ENCODE measurements around the gene KAT2A.

DNA sequence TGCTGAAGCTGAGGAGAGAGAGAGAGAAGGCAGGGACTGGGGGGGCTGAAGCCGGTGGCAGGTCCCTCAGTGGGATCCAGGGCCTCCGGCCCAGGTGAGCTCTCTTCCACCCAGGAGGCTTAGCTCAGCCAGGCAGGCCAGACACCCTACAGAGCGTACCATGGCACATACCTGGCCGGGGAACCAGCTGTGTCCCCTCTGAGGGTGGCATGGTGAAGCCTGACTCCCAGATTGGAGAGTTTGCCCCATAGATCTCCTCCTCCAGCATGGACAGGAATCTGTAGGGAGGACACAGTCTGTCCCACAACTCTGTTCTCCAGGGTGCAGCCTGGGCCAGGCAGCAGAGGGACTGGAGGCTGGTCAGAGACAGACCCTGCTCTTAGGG, 3.0 kb downstream of the KAT2A start:
- no peak for TF ChIP-seq YY1 (IDR thresholded peaks at IDR 0.05; ENCODE audit: insufficient read depth, insufficient read length)
- TF ChIP-seq SUZ12 (IDR thresholded peaks at IDR 0.05; ENCODE audit: extremely low read depth, insufficient read depth, insufficient read length), result no peak
- no peak for TF ChIP-seq ZNF274 (IDR thresholded peaks at IDR 0.05; ENCODE audit: low read depth, low read length)
